Transverse colon (tissue), 4 donors: ENCODE results near the gene ZNF273.

Experiments used
- EP300 ChIP-seq: sonication (generic); formaldehyde crosslinking; IDR thresholded peaks from one replicate; pipeline ENCODE4 v1.6.1; 2017; ENCODE audit warnings: antibody characterized with exemption, low read depth
- POLR2A ChIP-seq: fragments of 450-650 bp; IDR thresholded peaks from one replicate; pipeline ENCODE4 v1.6.1; 2016; ENCODE audit warnings: antibody characterized with exemption, mild to moderate bottlenecking, moderate library complexity
- POLR2AphosphoS5 ChIP-seq, 3 donors: sonication (generic); formaldehyde crosslinking; IDR thresholded peaks; one replicate each; pipeline ENCODE4 v1.6.1; 2016; ENCODE audit warnings: antibody characterized with exemption in 3 of 3
- TF ChIP-seq, protein P1 (sequence below), 5 experiments: fragments of 200-600 bp in 3 of 5; fragments of 450-650 bp in 2 of 5; sonication (generic) in 3 of 5; IDR thresholded peaks; 1 replicate in 2 of 5; 2 replicates in 3 of 5; pipeline ENCODE4 v1.5.1; 2016 to 2017; ENCODE audit warnings: antibody characterized with exemption in 5 of 5, inconsistent platforms in 3 of 5, mild to moderate bottlenecking in 2 of 5, moderate library complexity in 1 of 5

DNA sequence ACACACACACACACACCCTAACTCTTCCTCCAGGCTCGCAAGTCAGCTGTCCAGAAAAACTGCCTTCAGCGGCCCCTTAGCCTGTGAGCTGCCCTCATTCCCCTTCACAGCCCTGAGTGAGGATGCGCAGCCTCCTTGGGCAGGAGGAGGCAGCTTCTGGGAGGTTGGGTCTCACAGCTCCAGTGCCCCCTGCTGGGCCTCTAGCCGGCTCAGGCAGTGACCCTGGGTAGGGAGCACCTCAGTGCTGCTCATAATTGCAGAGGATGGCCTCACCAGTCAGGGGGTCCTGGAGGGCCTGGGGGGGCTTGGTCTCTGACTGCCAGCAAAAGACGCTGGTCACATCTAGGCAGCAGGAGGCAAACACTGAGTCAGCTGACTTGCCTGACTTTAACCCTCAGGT is 43.7 kb downstream of the ZNF273 start:
- TF ChIP-seq, protein P1, sequence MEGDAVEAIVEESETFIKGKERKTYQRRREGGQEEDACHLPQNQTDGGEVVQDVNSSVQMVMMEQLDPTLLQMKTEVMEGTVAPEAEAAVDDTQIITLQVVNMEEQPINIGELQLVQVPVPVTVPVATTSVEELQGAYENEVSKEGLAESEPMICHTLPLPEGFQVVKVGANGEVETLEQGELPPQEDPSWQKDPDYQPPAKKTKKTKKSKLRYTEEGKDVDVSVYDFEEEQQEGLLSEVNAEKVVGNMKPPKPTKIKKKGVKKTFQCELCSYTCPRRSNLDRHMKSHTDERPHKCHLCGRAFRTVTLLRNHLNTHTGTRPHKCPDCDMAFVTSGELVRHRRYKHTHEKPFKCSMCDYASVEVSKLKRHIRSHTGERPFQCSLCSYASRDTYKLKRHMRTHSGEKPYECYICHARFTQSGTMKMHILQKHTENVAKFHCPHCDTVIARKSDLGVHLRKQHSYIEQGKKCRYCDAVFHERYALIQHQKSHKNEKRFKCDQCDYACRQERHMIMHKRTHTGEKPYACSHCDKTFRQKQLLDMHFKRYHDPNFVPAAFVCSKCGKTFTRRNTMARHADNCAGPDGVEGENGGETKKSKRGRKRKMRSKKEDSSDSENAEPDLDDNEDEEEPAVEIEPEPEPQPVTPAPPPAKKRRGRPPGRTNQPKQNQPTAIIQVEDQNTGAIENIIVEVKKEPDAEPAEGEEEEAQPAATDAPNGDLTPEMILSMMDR (IDR thresholded peaks at IDR 0.05) = no peak
- TF ChIP-seq EP300 = no peak
- no peak for TF ChIP-seq POLR2A
- TF ChIP-seq POLR2AphosphoS5 (IDR thresholded peaks at IDR 0.05) = no peak
